ENCODE measurements around the gene DDX54. TPM values are rescaled to one million over a fixed set of nuclear protein-coding genes. Genes with fewer than 3 reads are reported as not detected.
A peak's percentile ranks its signal among the peaks of the same experiment; 100 is the strongest.

The DDX54 gene
- total RNA-seq, 3 donors from 2014 or later, result 46.4 to 60.6 (median 53.2) TPM

- intact Hi-C loops (cut with DNase I, micrococcal nuclease), result loop anchor here (10.0 kb wide), 1 partner anchor 125 kb away; no protein-coding TSS in a partner anchor
- Histone ChIP-seq H3K4me3 (no peak overlapping the region), H3K4me1 (ENCODE audit: low read depth) (no peaks in the 10 kb centered on the region), H3K36me3 (ENCODE audit: low read depth) (no peaks in the 10 kb centered on the region), H3K9me3 (no peaks in the 10 kb centered on the region)
- TF ChIP-seq, protein P1, sequence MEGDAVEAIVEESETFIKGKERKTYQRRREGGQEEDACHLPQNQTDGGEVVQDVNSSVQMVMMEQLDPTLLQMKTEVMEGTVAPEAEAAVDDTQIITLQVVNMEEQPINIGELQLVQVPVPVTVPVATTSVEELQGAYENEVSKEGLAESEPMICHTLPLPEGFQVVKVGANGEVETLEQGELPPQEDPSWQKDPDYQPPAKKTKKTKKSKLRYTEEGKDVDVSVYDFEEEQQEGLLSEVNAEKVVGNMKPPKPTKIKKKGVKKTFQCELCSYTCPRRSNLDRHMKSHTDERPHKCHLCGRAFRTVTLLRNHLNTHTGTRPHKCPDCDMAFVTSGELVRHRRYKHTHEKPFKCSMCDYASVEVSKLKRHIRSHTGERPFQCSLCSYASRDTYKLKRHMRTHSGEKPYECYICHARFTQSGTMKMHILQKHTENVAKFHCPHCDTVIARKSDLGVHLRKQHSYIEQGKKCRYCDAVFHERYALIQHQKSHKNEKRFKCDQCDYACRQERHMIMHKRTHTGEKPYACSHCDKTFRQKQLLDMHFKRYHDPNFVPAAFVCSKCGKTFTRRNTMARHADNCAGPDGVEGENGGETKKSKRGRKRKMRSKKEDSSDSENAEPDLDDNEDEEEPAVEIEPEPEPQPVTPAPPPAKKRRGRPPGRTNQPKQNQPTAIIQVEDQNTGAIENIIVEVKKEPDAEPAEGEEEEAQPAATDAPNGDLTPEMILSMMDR (IDR thresholded peaks at IDR 0.05), result no peak
- ATAC-seq (no peak), DNase-seq (peak in 1 of 3 donors; percentile 34)
Observed at GRCh38 chr12:113169697-113170096, 15.6 kb downstream of the DDX54 start.

DNA sequence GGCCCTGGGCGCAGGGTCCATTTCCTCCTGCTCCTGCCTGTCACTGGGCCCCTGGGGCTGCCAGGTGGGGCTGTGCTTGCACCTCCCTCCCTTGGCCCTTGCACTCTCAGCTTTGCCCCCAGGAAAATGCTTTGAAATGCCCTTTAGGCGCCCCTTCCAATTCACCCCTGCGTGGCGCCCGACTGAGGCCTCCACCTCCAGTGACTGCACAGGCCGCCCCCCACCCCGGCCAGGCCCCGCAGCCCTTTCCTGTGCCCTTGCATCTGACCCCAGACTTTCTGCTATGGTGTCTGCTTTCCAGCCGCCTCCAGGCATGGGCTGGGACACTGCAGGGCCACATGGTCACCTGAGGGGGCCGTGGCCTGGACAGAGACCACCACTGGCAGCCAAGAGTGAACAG, 17.4 kb downstream of the DDX54 start:
- ATAC-seq, result no peak
- Histone ChIP-seq H3K9me3 (no peaks in the 10 kb centered on the region), H3K36me3 (ENCODE audit: low read depth) (no peaks in the 10 kb centered on the region), H3K4me3 (no peak overlapping the region), H3K4me1 (ENCODE audit: low read depth) (no peaks in the 10 kb centered on the region)
- DNase-seq, result no peak
- TF ChIP-seq, protein P1 (IDR thresholded peaks at IDR 0.05), result no peak
- intact Hi-C loops (cut with DNase I, micrococcal nuclease), result no loop called here

- Histone ChIP-seq H3K9me3 (no peaks in the 10 kb centered on the region), H3K4me1 (ENCODE audit: low read depth) (no peaks in the 10 kb centered on the region), H3K4me3 (no peak overlapping the region), H3K36me3 (ENCODE audit: low read depth) (no peaks in the 10 kb centered on the region)
- no peak for ATAC-seq
- TF ChIP-seq, protein P1 (IDR thresholded peaks at IDR 0.05), result no peak
- DNase-seq, result no peak
- intact Hi-C loops (cut with DNase I, micrococcal nuclease), result no loop called here
Observed at GRCh38 chr12:113165521-113166450, 19.5 kb downstream of the DDX54 start.

- TF ChIP-seq, protein P1 (IDR thresholded peaks at IDR 0.05), result no peak
- Histone ChIP-seq H3K4me3 (no peak overlapping the region), H3K36me3 (ENCODE audit: low read depth) (no peaks in the 10 kb centered on the region), H3K9me3 (no peaks in the 10 kb centered on the region), H3K4me1 (ENCODE audit: low read depth) (no peaks in the 10 kb centered on the region)
- ATAC-seq (no peak), DNase-seq (no peak)
- intact Hi-C loops (cut with DNase I, micrococcal nuclease), result no loop called here
Observed at GRCh38 chr12:113164014-113164413, 21.3 kb downstream of the DDX54 start.

DNA sequence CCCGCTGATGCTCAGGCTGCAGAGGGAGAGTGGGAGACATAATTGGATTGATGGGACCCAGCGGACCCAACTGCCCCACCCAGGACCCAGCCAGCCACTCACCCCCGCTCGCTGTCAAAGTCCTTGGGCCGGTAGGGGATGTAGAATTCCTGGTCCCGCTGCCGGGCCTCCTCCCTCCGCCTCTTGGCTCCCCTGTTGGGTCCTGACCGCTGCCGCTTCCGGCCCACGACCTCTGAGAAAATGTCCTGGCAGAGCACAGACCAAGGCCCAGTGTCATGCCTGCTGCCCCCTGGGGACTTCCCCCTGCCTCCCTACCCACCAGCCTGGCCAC, 22.3 kb downstream of the DDX54 start:
- ATAC-seq, result no peak

More for the DNA sequence above, 22.3 kb downstream of the DDX54 start:
- Histone ChIP-seq H3K36me3 (ENCODE audit: low read depth) (no peaks in the 10 kb centered on the region), H3K9me3 (no peaks in the 10 kb centered on the region), H3K4me3 (no peak overlapping the region), H3K4me1 (ENCODE audit: low read depth) (no peaks in the 10 kb centered on the region)
- TF ChIP-seq, protein P1 (IDR thresholded peaks at IDR 0.05), result no peak
- intact Hi-C loops (cut with DNase I, micrococcal nuclease), result no loop called here
- no peak for DNase-seq
